OCI-LY3 (cell line): ENCODE data around the gene RAP1GAP.

Experiments used
- H2AFZ ChIP-seq: fragments of 200-600, 300-600 bp; shearing (Covaris generic); 2 replicates; pipeline ENCODE4 v1.6.0; 2014; ENCODE audit warnings: antibody characterized with exemption, low read depth, low read length
- H3K27ac ChIP-seq: fragments of 200-600, 300-600 bp; sonication (generic); 2 replicates; pipeline ENCODE4 v1.5.1; 2014; ENCODE audit warnings: mild to moderate bottlenecking, low read length, moderate library complexity, mixed read lengths
- H3K27me3 ChIP-seq: fragments of 200-600, 300-600 bp; sonication (generic); 2 replicates; pipeline ENCODE4 v1.6.1; 2014; ENCODE audit warnings: low read depth, low read length, mixed read lengths
- H3K36me3 ChIP-seq: fragments of 200-600, 300-600 bp; sonication (generic); replicated peaks from 2 replicates; pipeline ENCODE3; 2014; ENCODE audit warnings: low read depth, low read length, mixed read lengths
- H3K4me1 ChIP-seq: fragments of 300-600, 200-600 bp; sonication (generic); 2 replicates; pipeline ENCODE4 v1.6.1; 2014; ENCODE audit warnings: low read length, mixed read lengths
- H3K4me2 ChIP-seq: fragments of 200-600, 300-600 bp; sonication (generic); 2 replicates; pipeline ENCODE4 v1.6.1; 2014; ENCODE audit warnings: low read length, mixed read lengths
- H3K4me3 ChIP-seq: fragments of 300-600, 200-600 bp; sonication (generic); 2 replicates; pipeline ENCODE4 v1.5.1; 2014; ENCODE audit warnings: antibody characterized with exemption, mild to moderate bottlenecking, low read length, moderate library complexity
- H3K79me2 ChIP-seq: fragments of 300-600, 200-600 bp; shearing (Covaris generic); 2 replicates; pipeline ENCODE4 v1.6.1; 2014; ENCODE audit warnings: mild to moderate bottlenecking, low read length, mixed read lengths
- H3K9ac ChIP-seq: fragments of 300-600, 200-600 bp; shearing (Covaris generic); 2 replicates; pipeline ENCODE4 v1.6.0; 2014; ENCODE audit warnings: mild to moderate bottlenecking, low read length, moderate library complexity
- H3K9me3 ChIP-seq: fragments of 200-600, 300-600 bp; shearing (Covaris generic); 2 replicates; pipeline ENCODE4 v1.6.1; 2014; ENCODE audit warnings: low read length, mixed read lengths; ENCODE audit not compliant: insufficient read depth
- H4K20me1 ChIP-seq: fragments of 200-600, 300-600 bp; sonication (generic); 2 replicates; pipeline ENCODE4 v1.6.1; 2016; ENCODE audit warnings: low read length, mixed read lengths; ENCODE audit not compliant: insufficient read depth
- CTCF ChIP-seq: fragments of 200-600, 300-600 bp; sonication (generic); IDR thresholded peaks from 2 replicates; pipeline ENCODE4 v1.5.1; 2014; ENCODE audit warnings: antibody characterized with exemption, low read length, low read depth
- EZH2phosphoT487 ChIP-seq: fragments of 200-600 bp; shearing (Covaris generic); IDR thresholded peaks from 2 replicates; pipeline ENCODE4 v1.6.1; 2018; ENCODE audit warnings: antibody characterized with exemption, mixed run types, low read depth

Gene RAP1GAP

DNA sequence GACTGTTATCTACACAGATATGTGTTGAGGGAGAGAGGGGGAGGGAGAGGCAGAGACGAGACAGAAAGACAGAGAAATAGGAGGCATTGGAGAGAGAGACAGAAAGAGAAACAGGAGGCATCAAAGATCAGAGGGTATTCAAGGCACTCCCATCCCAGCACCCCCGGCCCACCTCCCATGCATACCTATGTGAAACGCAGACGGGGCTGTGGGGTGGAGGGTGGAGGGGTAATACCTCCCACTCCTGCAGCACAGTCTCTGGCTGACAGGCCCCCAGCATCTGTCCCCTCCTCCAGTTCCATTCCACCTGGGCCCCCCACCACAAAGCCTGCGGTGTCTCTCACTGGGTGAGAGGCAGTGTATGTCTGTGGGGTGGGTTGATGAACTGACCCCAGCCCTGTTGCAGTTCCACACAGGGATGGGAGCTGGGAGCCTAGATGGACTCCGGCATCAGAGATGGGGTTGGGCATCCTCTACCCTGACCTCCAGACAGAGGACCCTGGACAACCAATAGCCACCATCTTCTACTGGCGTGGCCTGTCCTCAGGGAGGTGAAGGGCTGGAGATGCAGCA, 49.7 kb downstream of the RAP1GAP start:
- H3K4me3 ChIP-seq, result no peak overlapping the region
- no peak overlapping the region for H3K9ac ChIP-seq
- no peak overlapping the region for H3K4me2 ChIP-seq
- H3K36me3 ChIP-seq, result no peaks in the 10 kb centered on the region
- H4K20me1 ChIP-seq, result no peaks in the 10 kb centered on the region
- no peaks in the 10 kb centered on the region for H3K9me3 ChIP-seq
- no peaks in the 10 kb centered on the region for H3K79me2 ChIP-seq
- no peak overlapping the region for H2AFZ ChIP-seq
- H3K4me1 ChIP-seq, result peaks cover 21% of the 10 kb centered on the region
- no peak for TF ChIP-seq EZH2phosphoT487
- TF ChIP-seq CTCF, result no peak
- H3K27ac ChIP-seq, result no peak overlapping the region
- no peaks in the 10 kb centered on the region for H3K27me3 ChIP-seq

GRCh38 chr1:21618561-21619374, 50.4 kb downstream of the RAP1GAP start:
- Histone ChIP-seq H3K36me3 (no peaks in the 10 kb centered on the region), H3K4me3 (no peak overlapping the region), H3K27me3 (no peaks in the 10 kb centered on the region), H3K79me2 (no peaks in the 10 kb centered on the region), H3K27ac (no peak overlapping the region), H3K4me2 (no peak overlapping the region), H3K4me1 (peaks cover 25% of the 10 kb centered on the region), H3K9ac (no peak overlapping the region), H3K9me3 (no peaks in the 10 kb centered on the region), H4K20me1 (no peaks in the 10 kb centered on the region), H2AFZ (no peak overlapping the region)
- no peak for TF ChIP-seq EZH2phosphoT487
- no peak for TF ChIP-seq CTCF

GRCh38 chr1:21618059-21618458, 51.1 kb downstream of the RAP1GAP start:
- Histone ChIP-seq H3K27ac (no peak overlapping the region), H4K20me1 (no peaks in the 10 kb centered on the region), H3K4me2 (no peak overlapping the region), H2AFZ (no peak overlapping the region), H3K79me2 (no peaks in the 10 kb centered on the region), H3K36me3 (no peaks in the 10 kb centered on the region), H3K27me3 (no peaks in the 10 kb centered on the region), H3K4me3 (no peak overlapping the region), H3K9ac (no peak overlapping the region), H3K4me1 (peaks cover 25% of the 10 kb centered on the region), H3K9me3 (no peaks in the 10 kb centered on the region)
- no peak for TF ChIP-seq CTCF
- no peak for TF ChIP-seq EZH2phosphoT487

DNA sequence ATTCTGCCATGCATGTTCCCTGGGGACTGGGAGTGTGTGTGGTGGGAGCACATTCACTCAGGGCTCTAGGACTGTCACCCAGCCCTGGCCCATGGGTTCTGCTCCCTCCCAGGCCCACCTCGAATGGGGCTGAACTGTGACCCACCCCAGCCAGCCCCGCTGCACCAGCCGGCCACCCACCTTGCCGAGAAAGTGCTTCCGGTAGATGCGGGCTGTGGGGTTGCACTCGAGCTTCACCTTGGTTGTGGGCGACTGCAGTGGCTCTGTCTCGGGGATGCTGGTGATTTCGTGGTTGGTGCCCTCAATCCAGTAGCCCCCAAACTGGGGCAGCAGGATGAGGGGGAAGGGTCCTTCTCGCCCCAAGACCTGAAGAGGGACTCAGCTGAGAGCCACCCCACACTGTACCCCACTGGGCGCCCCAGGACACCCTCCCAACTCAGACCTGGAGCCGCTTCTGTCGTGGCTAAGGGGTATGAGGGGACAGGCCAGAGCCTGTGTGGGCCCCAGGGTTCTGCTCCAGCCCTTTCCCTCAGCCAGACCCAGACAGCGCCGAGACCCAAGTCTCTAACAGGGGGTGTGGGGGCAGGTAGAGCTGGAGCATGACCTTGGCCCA, 51.9 kb downstream of the RAP1GAP start:
- H3K9me3 ChIP-seq, result no peaks in the 10 kb centered on the region
- H3K27me3 ChIP-seq, result no peaks in the 10 kb centered on the region
- no peak for TF ChIP-seq CTCF
- no peak for TF ChIP-seq EZH2phosphoT487
- no peak overlapping the region for H3K9ac ChIP-seq
- H3K4me3 ChIP-seq, result no peak overlapping the region
- no peak overlapping the region for H3K4me2 ChIP-seq
- no peaks in the 10 kb centered on the region for H4K20me1 ChIP-seq
- no peak overlapping the region for H2AFZ ChIP-seq
- H3K79me2 ChIP-seq, result no peaks in the 10 kb centered on the region
- H3K4me1 ChIP-seq, result peaks cover 25% of the 10 kb centered on the region
- H3K27ac ChIP-seq, result no peak overlapping the region
- H3K36me3 ChIP-seq, result no peaks in the 10 kb centered on the region
